ENCODE data around the gene IGSF21. TPM values are rescaled to one million over a fixed set of nuclear protein-coding genes. Genes with fewer than 3 reads are reported as not detected.

The IGSF21 gene
- total and polyA plus RNA-seq, 4 donors: 0.31 to 1.5 (median 0.88) TPM

- Histone ChIP-seq H3K27me3 (ENCODE audit: control insufficient read depth in 4 of 4, insufficient read depth in 4 of 4, low read length in 3 of 4) (peaks cover 0 to 2% (median 0%) of the 10 kb centered on the region in 4 donors), H3K4me1 (ENCODE audit: control insufficient read depth in 4 of 4, insufficient read depth in 4 of 4, low read length in 3 of 4) (no peaks in the 10 kb centered on the region), H3K4me3 (ENCODE audit: low read depth in 1 of 3, low read length in 3 of 3) (no peak overlapping the region), H3K27ac (ENCODE audit: low read depth in 1 of 2, low read length in 2 of 2) (no peak overlapping the region), H3K36me3 (ENCODE audit: control insufficient read depth in 4 of 4, insufficient read depth in 3 of 4, low read depth in 1 of 4, low read length in 3 of 4) (no peaks in the 10 kb centered on the region), H3K9ac (ENCODE audit: low read depth in 1 of 2, low read length in 2 of 2) (no peak overlapping the region), H3K9me3 (ENCODE audit: control insufficient read depth in 4 of 4, low read length in 3 of 4) (no peaks in the 10 kb centered on the region)
- 3% methylated on average over 10 of the region's 10 CpGs for WGBS
- peak in 1 of 2 donors; percentile 55 for TF ChIP-seq RXRA (IDR thresholded peaks at IDR 0.05)
- no peak for TF ChIP-seq HNF4A (conservative IDR thresholded peaks at IDR 0.05)
- TF ChIP-seq, protein P1, sequence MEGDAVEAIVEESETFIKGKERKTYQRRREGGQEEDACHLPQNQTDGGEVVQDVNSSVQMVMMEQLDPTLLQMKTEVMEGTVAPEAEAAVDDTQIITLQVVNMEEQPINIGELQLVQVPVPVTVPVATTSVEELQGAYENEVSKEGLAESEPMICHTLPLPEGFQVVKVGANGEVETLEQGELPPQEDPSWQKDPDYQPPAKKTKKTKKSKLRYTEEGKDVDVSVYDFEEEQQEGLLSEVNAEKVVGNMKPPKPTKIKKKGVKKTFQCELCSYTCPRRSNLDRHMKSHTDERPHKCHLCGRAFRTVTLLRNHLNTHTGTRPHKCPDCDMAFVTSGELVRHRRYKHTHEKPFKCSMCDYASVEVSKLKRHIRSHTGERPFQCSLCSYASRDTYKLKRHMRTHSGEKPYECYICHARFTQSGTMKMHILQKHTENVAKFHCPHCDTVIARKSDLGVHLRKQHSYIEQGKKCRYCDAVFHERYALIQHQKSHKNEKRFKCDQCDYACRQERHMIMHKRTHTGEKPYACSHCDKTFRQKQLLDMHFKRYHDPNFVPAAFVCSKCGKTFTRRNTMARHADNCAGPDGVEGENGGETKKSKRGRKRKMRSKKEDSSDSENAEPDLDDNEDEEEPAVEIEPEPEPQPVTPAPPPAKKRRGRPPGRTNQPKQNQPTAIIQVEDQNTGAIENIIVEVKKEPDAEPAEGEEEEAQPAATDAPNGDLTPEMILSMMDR (IDR thresholded peaks at IDR 0.05; ENCODE audit: low read depth, low read length, missing input control): peak; percentile 83
- TF ChIP-seq NR2F2 (IDR thresholded peaks at IDR 0.05): no peak
- peak; percentile 85 to 88 for TF ChIP-seq RAD21 (IDR thresholded peaks at IDR 0.05)
- DNase-seq (ENCODE audit: low spot score): peak; percentile 53
These were observed 7.0 kb upstream of the IGSF21 start for GRCh38 chr1:18100491-18101063.

DNA sequence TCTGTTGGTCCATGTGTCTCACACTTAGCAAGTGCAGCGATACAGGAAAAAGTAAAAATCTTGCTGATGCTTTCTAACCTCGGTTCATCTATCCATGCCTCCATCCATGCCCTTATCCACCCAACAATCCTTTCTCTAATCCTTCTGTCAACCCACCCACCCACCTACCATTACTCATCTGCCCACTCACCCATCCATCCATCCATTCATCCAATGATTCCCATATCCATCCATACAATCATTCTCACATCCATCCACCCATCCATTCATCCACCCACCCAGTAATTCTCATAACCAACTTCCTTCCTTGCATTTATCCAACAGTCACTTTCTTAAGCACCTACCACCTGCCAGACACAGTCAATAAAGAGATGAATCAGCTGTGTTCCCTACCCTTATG is 6.1 kb upstream of the IGSF21 start:
- no peaks in the 10 kb centered on the region for H3K9me3 ChIP-seq (ENCODE audit: control insufficient read depth in 4 of 4, low read length in 3 of 4)
- H3K27ac ChIP-seq (ENCODE audit: low read depth in 1 of 2, low read length in 2 of 2): no peak overlapping the region
- H3K4me3 ChIP-seq (ENCODE audit: low read depth in 1 of 3, low read length in 3 of 3): no peak overlapping the region
- no peak overlapping the region for H3K9ac ChIP-seq (ENCODE audit: low read depth in 1 of 2, low read length in 2 of 2)
- H3K36me3 ChIP-seq (ENCODE audit: control insufficient read depth in 4 of 4, insufficient read depth in 3 of 4, low read depth in 1 of 4, low read length in 3 of 4): no peaks in the 10 kb centered on the region
- TF ChIP-seq FOXA1 (IDR thresholded peaks at IDR 0.05): no peak
- no peak for TF ChIP-seq EGR1 (IDR thresholded peaks at IDR 0.05; ENCODE audit: low read depth in 2 of 2)
- no peak for TF ChIP-seq HNF4A (conservative IDR thresholded peaks at IDR 0.05)
- no peak for TF ChIP-seq HNF4G (IDR thresholded peaks at IDR 0.05)
- TF ChIP-seq SP1 (IDR thresholded peaks at IDR 0.05): no peak
- no peak for TF ChIP-seq RAD21 (IDR thresholded peaks at IDR 0.05)
- TF ChIP-seq RXRA (IDR thresholded peaks at IDR 0.05): no peak
- TF ChIP-seq ATF3 (IDR thresholded peaks at IDR 0.05): no peak
- TF ChIP-seq, protein P1 (IDR thresholded peaks at IDR 0.05; ENCODE audit: low read depth, low read length, missing input control): no peak
- TF ChIP-seq YY1 (IDR thresholded peaks at IDR 0.05): no peak
- no peak for TF ChIP-seq TAF1 (conservative IDR thresholded peaks at IDR 0.05)
- TF ChIP-seq, protein P2, sequence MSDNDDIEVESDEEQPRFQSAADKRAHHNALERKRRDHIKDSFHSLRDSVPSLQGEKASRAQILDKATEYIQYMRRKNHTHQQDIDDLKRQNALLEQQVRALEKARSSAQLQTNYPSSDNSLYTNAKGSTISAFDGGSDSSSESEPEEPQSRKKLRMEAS (IDR thresholded peaks at IDR 0.05): no peak
- TF ChIP-seq JUND (IDR thresholded peaks at IDR 0.05): no peak
- no peak for TF ChIP-seq GABPA (IDR thresholded peaks at IDR 0.05 in 1 of 2, conservative IDR thresholded peaks at IDR 0.05 in 1 of 2)
- TF ChIP-seq FOXA2 (IDR thresholded peaks at IDR 0.05): no peak
- TF ChIP-seq ZBTB33 (IDR thresholded peaks at IDR 0.05): no peak
- no peak for TF ChIP-seq REST (IDR thresholded peaks at IDR 0.05)
- TF ChIP-seq NR2F2 (IDR thresholded peaks at IDR 0.05): no peak
- no peaks in the 10 kb centered on the region for H3K4me1 ChIP-seq (ENCODE audit: control insufficient read depth in 4 of 4, insufficient read depth in 4 of 4, low read length in 3 of 4)
- WGBS: 92% methylated on average over 2 of the region's 2 CpGs
- no peak for DNase-seq (ENCODE audit: low spot score)
- peaks cover 0 to 4% (median 2%) of the 10 kb centered on the region in 4 donors for H3K27me3 ChIP-seq (ENCODE audit: control insufficient read depth in 4 of 4, insufficient read depth in 4 of 4, low read length in 3 of 4)

Data from liver (tissue), 9 donors.